BJ (cell line): ENCODE data around the gene TRABD2B. TPM values are rescaled to one million over a fixed set of nuclear protein-coding genes. Genes with fewer than 3 reads are reported as not detected.

ENCODE experiments used
- CTCF ChIA-PET: fragments of 350-600 bp; formaldehyde crosslinking; extraction: SDS; loops from one replicate; lab custom pipeline; 2021; ENCODE audit warnings: antibody characterized with exemption, inconsistent platforms; lab: Yijun Ruan, JAX
- POLR2A ChIA-PET: fragments of 300-600 bp; sonication (Branson Sonifier 250); formaldehyde crosslinking; extraction: SDS; loops from one replicate; lab custom pipeline; 2021; ENCODE audit warnings: antibody characterized with exemption; lab: Charles Lee
- DNase-seq: peaks from one replicate; pipeline ENCODE4 v3.0.0-alpha.2; 2011; ENCODE audit warnings: low read depth
- H3K27me3 ChIP-seq: 2 replicates; pipeline ENCODE4 v1.6.0; 2011; ENCODE audit warnings: low read length; ENCODE audit not compliant: control insufficient read depth, insufficient read depth
- H3K36me3 ChIP-seq: 2 replicates; pipeline ENCODE4 v1.5.1; 2011; ENCODE audit warnings: low read length; ENCODE audit not compliant: control insufficient read depth, insufficient read depth
- H3K4me3 ChIP-seq: 2 replicates; pipeline ENCODE4 v1.5.1; 2011; ENCODE audit warnings: low read depth, mild to moderate bottlenecking, control low read depth, low read length
- CTCF ChIP-seq: IDR thresholded peaks from 2 replicates; pipeline ENCODE4 v1.5.1; 2011; ENCODE audit warnings: low read depth, mild to moderate bottlenecking, control low read depth, inconsistent platforms, low read length, moderate library complexity; ENCODE audit not compliant: insufficient read depth
- polyA plus RNA-seq: library from polyadenylated mRNA; depleted of rRNA; stranded (reverse); fragments of >200 nt; gene quantifications from 2 replicates; pipeline ENCODE4 v1.2.3, GENCODE V29; 2011

TRABD2B gene
- polyA plus RNA-seq, 1 experiment: not detected

- no peak overlapping the region for H3K4me3 ChIP-seq
- H3K27me3 ChIP-seq: no peaks in the 10 kb centered on the region
- ChIA-PET CTCF (no interaction called here), POLR2A (no interaction called here)
- no peaks in the 10 kb centered on the region for H3K36me3 ChIP-seq
- no peak for TF ChIP-seq CTCF
- no peak for DNase-seq
These were observed 108.9 kb downstream of the TRABD2B start for GRCh38 chr1:47888294-47888629.

- no peak for TF ChIP-seq CTCF
- DNase-seq: no peak
- POLR2A ChIA-PET: no interaction called here
- H3K4me3 ChIP-seq: no peak overlapping the region
- no peaks in the 10 kb centered on the region for H3K36me3 ChIP-seq
- CTCF ChIA-PET: no interaction called here
- H3K27me3 ChIP-seq: no peaks in the 10 kb centered on the region
These were observed 109.5 kb downstream of the TRABD2B start for GRCh38 chr1:47887475-47888293.

- CTCF ChIA-PET: no interaction called here
- no peak overlapping the region for H3K4me3 ChIP-seq
- TF ChIP-seq CTCF: no peak
- DNase-seq: no peak
- POLR2A ChIA-PET: no interaction called here
- H3K27me3 ChIP-seq: no peaks in the 10 kb centered on the region
- no peaks in the 10 kb centered on the region for H3K36me3 ChIP-seq
These were observed 110.1 kb downstream of the TRABD2B start for GRCh38 chr1:47887060-47887459.

GRCh38 chr1:47886141-47886540, 111.0 kb downstream of the TRABD2B start:
- TF ChIP-seq CTCF: no peak
- Histone ChIP-seq H3K27me3 (no peaks in the 10 kb centered on the region), H3K4me3 (no peak overlapping the region), H3K36me3 (no peaks in the 10 kb centered on the region)
- POLR2A ChIA-PET: no interaction called here
- DNase-seq: no peak
- CTCF ChIA-PET: interaction anchor here (0.7 kb wide), 1 partner anchor 9 kb away, joined by 3 read pairs; no protein-coding TSS in a partner anchor

GRCh38 chr1:47885062-47885830, 111.9 kb downstream of the TRABD2B start:
- POLR2A ChIA-PET: no interaction called here
- DNase-seq: no peak
- Histone ChIP-seq H3K4me3 (no peak overlapping the region), H3K27me3 (no peaks in the 10 kb centered on the region), H3K36me3 (no peaks in the 10 kb centered on the region)
- CTCF ChIA-PET: interaction anchor here (0.7 kb wide), 1 partner anchor 10 kb away, joined by 3 read pairs; no protein-coding TSS in a partner anchor
- TF ChIP-seq CTCF: no peak
